ENCODE results near the gene SYNCRIP. TPM values are rescaled to one million over a fixed set of nuclear protein-coding genes. Genes with fewer than 3 reads are reported as not detected.

SYNCRIP gene
- total and polyA plus RNA-seq, 5 donors from 2014 or later: 56.4 to 82.3 (median 73.4) TPM

DNA sequence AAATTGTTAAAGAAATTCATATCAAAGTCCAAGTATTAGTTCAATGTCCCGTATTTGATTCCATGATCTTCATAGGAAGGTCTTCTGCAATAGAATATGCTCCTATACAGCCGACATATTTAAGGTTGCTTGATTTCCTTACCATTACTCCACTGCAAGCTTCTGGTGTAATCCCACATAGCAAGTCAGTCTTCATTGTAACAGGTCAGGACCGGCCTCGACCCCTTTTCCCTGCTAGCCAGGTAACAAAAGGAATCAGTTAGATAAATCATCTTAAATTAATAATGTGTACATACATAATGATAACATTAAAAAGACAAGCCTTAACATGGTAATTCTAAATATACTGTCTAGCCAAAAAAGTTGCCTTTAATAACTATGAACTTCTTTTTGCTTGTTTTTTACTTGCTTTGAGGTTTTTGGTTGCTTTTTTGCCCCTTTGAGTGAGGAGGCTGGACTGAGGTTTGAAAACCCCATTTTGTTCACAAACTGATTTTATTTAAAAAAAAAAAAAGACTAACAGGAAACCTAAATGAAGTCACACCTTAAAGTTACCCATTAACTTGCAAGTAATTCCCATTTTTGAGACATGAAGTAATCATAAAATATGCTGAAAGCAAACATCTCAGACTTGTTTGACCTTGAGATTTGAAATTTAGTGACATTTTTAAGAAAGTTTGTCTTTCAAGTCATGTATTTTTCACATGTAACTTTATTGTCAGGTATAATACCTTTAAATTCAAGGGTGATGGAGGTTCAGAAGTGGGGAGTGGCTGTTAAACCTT lies 29.8 kb downstream of the SYNCRIP start:
- H3K27ac Mint-ChIP-seq: no peak overlapping the region
- no peaks in the 10 kb centered on the region for H3K9me3 ChIP-seq (ENCODE audit: control insufficient read depth in 2 of 2, low read length in 2 of 2)
- no peak overlapping the region for H3K4me3 Mint-ChIP-seq
- H3K27me3 Mint-ChIP-seq: no peaks in the 10 kb centered on the region
- no peak for DNase-seq
- ATAC-seq (ENCODE audit: low read depth in 2 of 2): no peak
- H3K4me1 Mint-ChIP-seq: peaks cover 13 to 33% (median 16%) of the 10 kb centered on the region in 4 donors
- no peaks in the 10 kb centered on the region for H3K9me3 Mint-ChIP-seq
- H3K27ac ChIP-seq (ENCODE audit: insufficient read depth, low read length, poor library complexity, severe bottlenecking): no peak overlapping the region
- peaks cover 76% of the 10 kb centered on the region for H3K36me3 ChIP-seq (ENCODE audit: control insufficient read depth, insufficient read depth, low read length)
- H3K36me3 Mint-ChIP-seq: peaks cover 36% of the 10 kb centered on the region
- no peaks in the 10 kb centered on the region for H3K27me3 ChIP-seq (ENCODE audit: control insufficient read depth, insufficient read depth, low read length)
- no peaks in the 10 kb centered on the region for H3K4me1 ChIP-seq (ENCODE audit: control insufficient read depth, insufficient read depth, low read length, poor library complexity, severe bottlenecking)
- no peak overlapping the region for H3K4me3 ChIP-seq (ENCODE audit: low read depth, low read length)

DNA sequence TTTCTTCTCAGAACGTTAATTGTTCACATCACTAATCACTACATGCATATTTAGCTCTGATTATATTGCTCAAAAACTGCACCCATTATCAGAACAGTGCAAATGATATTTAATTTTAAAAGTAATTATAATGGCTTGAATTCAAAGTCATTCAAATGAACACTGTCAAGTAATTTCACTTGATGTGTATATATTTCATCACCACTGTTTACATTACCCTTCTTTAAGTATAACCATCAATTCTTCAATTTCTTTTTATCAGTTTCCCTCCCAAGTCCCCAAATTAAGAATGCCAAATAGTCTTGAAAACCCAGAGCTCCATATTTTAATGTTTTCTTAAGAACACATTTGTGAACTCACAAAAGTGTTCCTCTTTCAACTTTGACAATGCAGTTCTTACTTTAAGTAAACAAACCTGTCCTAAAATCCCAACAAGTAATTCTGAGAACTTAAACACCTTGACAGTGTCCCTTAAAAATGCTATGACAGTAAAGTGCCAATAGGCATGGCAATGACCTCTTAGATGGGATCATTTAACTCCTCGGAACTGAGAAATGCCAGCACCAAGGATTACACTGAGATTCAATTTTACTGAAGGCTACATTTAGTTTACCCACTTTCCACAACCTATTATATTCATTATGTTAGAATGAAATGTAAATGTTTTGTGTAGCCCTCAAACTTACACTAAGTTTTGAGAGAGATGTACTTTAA lies 32.3 kb downstream of the SYNCRIP start:
- Mint-ChIP-seq H3K4me1 (peaks cover 14 to 28% (median 21%) of the 10 kb centered on the region in 4 donors), H3K9me3 (no peaks in the 10 kb centered on the region), H3K4me3 (no peak overlapping the region), H3K27me3 (no peaks in the 10 kb centered on the region), H3K36me3 (peaks cover 23% of the 10 kb centered on the region), H3K27ac (peak overlapping the region in 1 of 3 donors; percentile 26)
- H3K4me3 ChIP-seq (ENCODE audit: low read depth, low read length): no peak overlapping the region
- DNase-seq (no peak), ATAC-seq (ENCODE audit: low read depth in 2 of 2) (no peak)
- H3K9me3 ChIP-seq (ENCODE audit: control insufficient read depth in 2 of 2, low read length in 2 of 2): no peaks in the 10 kb centered on the region
- no peak overlapping the region for H3K27ac ChIP-seq (ENCODE audit: insufficient read depth, low read length, poor library complexity, severe bottlenecking)
- no peaks in the 10 kb centered on the region for H3K27me3 ChIP-seq (ENCODE audit: control insufficient read depth, insufficient read depth, low read length)
- H3K36me3 ChIP-seq (ENCODE audit: control insufficient read depth, insufficient read depth, low read length): peaks cover 54% of the 10 kb centered on the region
- no peaks in the 10 kb centered on the region for H3K4me1 ChIP-seq (ENCODE audit: control insufficient read depth, insufficient read depth, low read length, poor library complexity, severe bottlenecking)

- Mint-ChIP-seq H3K4me3 (no peak overlapping the region), H3K36me3 (no peaks in the 10 kb centered on the region), H3K27ac (no peak overlapping the region), H3K9me3 (no peaks in the 10 kb centered on the region), H3K27me3 (no peaks in the 10 kb centered on the region), H3K4me1 (peaks cover 0 to 13% (median 4%) of the 10 kb centered on the region in 4 donors)
- peaks cover 2% of the 10 kb centered on the region for H3K36me3 ChIP-seq (ENCODE audit: control insufficient read depth, insufficient read depth, low read length)
- no peak for DNase-seq
- H3K27ac ChIP-seq (ENCODE audit: insufficient read depth, low read length, poor library complexity, severe bottlenecking): no peak overlapping the region
- no peaks in the 10 kb centered on the region for H3K27me3 ChIP-seq (ENCODE audit: control insufficient read depth, insufficient read depth, low read length)
- no peak for ATAC-seq (ENCODE audit: low read depth in 2 of 2)
- no peaks in the 10 kb centered on the region for H3K9me3 ChIP-seq (ENCODE audit: control insufficient read depth in 2 of 2, low read length in 2 of 2)
- no peaks in the 10 kb centered on the region for H3K4me1 ChIP-seq (ENCODE audit: control insufficient read depth, insufficient read depth, low read length, poor library complexity, severe bottlenecking)
- no peak overlapping the region for H3K4me3 ChIP-seq (ENCODE audit: low read depth, low read length)
These were observed 40.6 kb downstream of the SYNCRIP start for GRCh38 chr6:85602100-85602499.

GRCh38 chr6:85600713-85601313 lies 41.9 kb downstream of the SYNCRIP start:
- no peak overlapping the region for H3K27ac Mint-ChIP-seq
- peak overlapping the region in 1 of 4 donors; percentile 87 for H3K4me3 Mint-ChIP-seq
- H3K36me3 ChIP-seq (ENCODE audit: control insufficient read depth, insufficient read depth, low read length): no peaks in the 10 kb centered on the region
- H3K4me3 ChIP-seq (ENCODE audit: low read depth, low read length): no peak overlapping the region
- H3K9me3 ChIP-seq (ENCODE audit: control insufficient read depth in 2 of 2, low read length in 2 of 2): no peaks in the 10 kb centered on the region
- H3K36me3 Mint-ChIP-seq: no peaks in the 10 kb centered on the region
- no peaks in the 10 kb centered on the region for H3K27me3 ChIP-seq (ENCODE audit: control insufficient read depth, insufficient read depth, low read length)
- peaks cover 0 to 10% (median 4%) of the 10 kb centered on the region in 4 donors for H3K4me1 Mint-ChIP-seq
- no peaks in the 10 kb centered on the region for H3K9me3 Mint-ChIP-seq
- H3K4me1 ChIP-seq (ENCODE audit: control insufficient read depth, insufficient read depth, low read length, poor library complexity, severe bottlenecking): no peaks in the 10 kb centered on the region
- ATAC-seq (ENCODE audit: low read depth in 2 of 2): no peak
- H3K27ac ChIP-seq (ENCODE audit: insufficient read depth, low read length, poor library complexity, severe bottlenecking): no peak overlapping the region
- no peak for DNase-seq
- no peaks in the 10 kb centered on the region for H3K27me3 Mint-ChIP-seq

DNA sequence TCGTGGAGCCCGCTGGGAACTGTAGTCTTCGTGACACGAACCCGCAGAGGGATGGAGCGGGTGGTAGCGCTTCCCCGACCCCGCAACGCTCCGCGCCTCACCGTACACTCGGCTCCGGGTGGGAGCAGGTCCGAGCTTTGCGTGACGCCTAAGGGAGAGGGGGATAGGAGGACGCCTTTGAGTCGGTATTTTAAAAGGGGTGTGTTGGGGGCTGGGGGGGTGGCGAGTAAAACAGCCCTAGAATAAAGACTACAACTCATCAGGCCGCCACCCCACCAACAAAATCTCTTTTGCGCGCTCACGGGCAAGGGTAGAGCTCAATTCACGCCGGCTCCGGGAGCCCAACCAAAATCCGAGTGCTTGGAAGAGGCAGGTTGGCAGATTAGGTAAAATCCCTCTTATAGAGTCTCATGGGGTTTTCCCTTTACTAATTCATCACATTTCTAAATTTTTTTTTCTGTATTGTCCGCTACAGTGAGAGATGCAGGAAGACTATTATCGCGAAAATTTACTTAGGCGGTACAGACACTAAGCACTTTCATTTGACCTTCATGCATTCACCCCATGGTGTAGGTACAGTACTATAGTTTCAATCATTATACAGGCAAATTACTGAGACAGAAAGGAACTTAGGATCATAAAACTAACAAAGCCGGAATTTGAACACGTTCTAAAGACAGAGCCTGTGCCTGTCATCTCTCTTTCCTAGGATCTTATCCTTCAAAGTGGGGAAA lies 48.3 kb downstream of the SYNCRIP start:
- Mint-ChIP-seq H3K4me3 (peak overlapping the region; percentile 86 to 97 (median 94)), H3K27me3 (no peaks in the 10 kb centered on the region), H3K27ac (peak overlapping the region; percentile 96 to 97 (median 97)), H3K36me3 (peaks cover 12% of the 10 kb centered on the region), H3K4me1 (peaks cover 20 to 50% (median 31%) of the 10 kb centered on the region in 4 donors), H3K9me3 (peaks cover 0 to 2% (median 0%) of the 10 kb centered on the region in 7 donors)
- Histone ChIP-seq H3K27me3 (ENCODE audit: control insufficient read depth, insufficient read depth, low read length) (no peaks in the 10 kb centered on the region), H3K9me3 (ENCODE audit: control insufficient read depth in 2 of 2, low read length in 2 of 2) (no peaks in the 10 kb centered on the region), H3K4me3 (ENCODE audit: low read depth, low read length) (peak overlapping the region; percentile 81), H3K4me1 (ENCODE audit: control insufficient read depth, insufficient read depth, low read length, poor library complexity, severe bottlenecking) (peaks cover 17% of the 10 kb centered on the region), H3K36me3 (ENCODE audit: control insufficient read depth, insufficient read depth, low read length) (no peaks in the 10 kb centered on the region), H3K27ac (ENCODE audit: insufficient read depth, low read length, poor library complexity, severe bottlenecking) (peak overlapping the region; percentile 86)
- ATAC-seq (ENCODE audit: low read depth in 2 of 2) (peak in 1 of 2 donors; percentile 1), DNase-seq (no peak)

- DNase-seq (peak; percentile 73 to 87 (median 75)), ATAC-seq (ENCODE audit: low read depth in 2 of 2) (peak; percentile 78 to 79)
- Mint-ChIP-seq H3K9me3 (peaks cover 0 to 2% (median 0%) of the 10 kb centered on the region in 7 donors), H3K27ac (peak within 1 kb of the TSS; percentile 96 to 97 (median 97)), H3K4me3 (peak within 1 kb of the TSS; percentile 86 to 97 (median 94)), H3K27me3 (no peaks in the 10 kb centered on the region), H3K36me3 (peaks cover 14% of the 10 kb centered on the region), H3K4me1 (peaks cover 23 to 57% (median 38%) of the 10 kb centered on the region in 4 donors)
- Histone ChIP-seq H3K27me3 (ENCODE audit: control insufficient read depth, insufficient read depth, low read length) (no peaks in the 10 kb centered on the region), H3K36me3 (ENCODE audit: control insufficient read depth, insufficient read depth, low read length) (no peaks in the 10 kb centered on the region), H3K4me3 (ENCODE audit: low read depth, low read length) (peak within 1 kb of the TSS; percentile 93), H3K27ac (ENCODE audit: insufficient read depth, low read length, poor library complexity, severe bottlenecking) (peak within 1 kb of the TSS; percentile 86), H3K4me1 (ENCODE audit: control insufficient read depth, insufficient read depth, low read length, poor library complexity, severe bottlenecking) (peaks cover 17% of the 10 kb centered on the region), H3K9me3 (ENCODE audit: control insufficient read depth in 2 of 2, low read length in 2 of 2) (no peaks in the 10 kb centered on the region)
These were observed 49.1 kb downstream of the SYNCRIP start, which contains the start of gene SNX14 for GRCh38 chr6:85593438-85594196. TSS of gene SNX14 (minus strand) at chr6:85593858. CDS start at chr6:85593718, 140 bp downstream.

Data from CD4-positive, CD25-positive, alpha-beta regulatory T cell (primary cell).